Measurements from ENCODE around the gene PSMF1. TPM values are rescaled to one million over a fixed set of nuclear protein-coding genes. Genes with fewer than 3 reads are reported as not detected.

PSMF1 gene
- total RNA-seq, 6 experiments from 2014 or later = 179 to 208 (median 199) TPM

DNA sequence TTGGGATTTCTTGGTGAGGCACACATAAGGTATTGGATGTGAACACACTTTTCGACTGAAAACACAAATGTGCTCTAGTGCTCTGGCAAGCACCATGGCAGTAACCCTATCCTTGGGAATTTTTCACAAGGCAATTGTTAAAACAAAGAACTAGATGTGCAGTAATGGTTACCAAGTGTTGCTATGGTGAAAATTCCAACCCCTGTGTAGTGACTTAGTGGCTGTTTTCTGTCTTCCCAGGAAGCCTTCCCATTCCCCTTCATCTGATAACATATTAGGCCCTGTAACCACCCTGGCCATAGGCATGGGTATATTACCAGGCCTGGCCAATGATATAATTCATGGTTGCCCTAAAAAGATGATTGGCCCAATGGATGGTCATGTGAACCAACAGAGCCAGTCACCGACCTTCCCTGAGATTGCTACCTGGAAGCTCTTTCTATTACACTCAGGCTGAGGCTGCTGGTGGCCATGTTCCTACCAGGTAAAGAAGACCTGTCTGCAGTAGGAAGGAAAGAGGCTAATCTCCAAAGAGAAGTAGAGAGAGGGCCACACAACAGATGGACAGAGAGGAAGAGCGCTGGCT lies 89.0 kb downstream of the PSMF1 start:
- no peak overlapping the region for H3K4me3 Mint-ChIP-seq
- H3K9me3 Mint-ChIP-seq = no peaks in the 10 kb centered on the region
- no peaks in the 10 kb centered on the region for H3K4me1 Mint-ChIP-seq (ENCODE audit: low read depth)
- no peaks in the 10 kb centered on the region for H3K36me3 Mint-ChIP-seq (ENCODE audit: low read depth)
- H3K27ac Mint-ChIP-seq = no peak overlapping the region
- peaks cover 27% of the 10 kb centered on the region for H3K27me3 Mint-ChIP-seq (ENCODE audit: insufficient read depth)
- DNase-seq = no peak
- TF ChIP-seq, protein P1, sequence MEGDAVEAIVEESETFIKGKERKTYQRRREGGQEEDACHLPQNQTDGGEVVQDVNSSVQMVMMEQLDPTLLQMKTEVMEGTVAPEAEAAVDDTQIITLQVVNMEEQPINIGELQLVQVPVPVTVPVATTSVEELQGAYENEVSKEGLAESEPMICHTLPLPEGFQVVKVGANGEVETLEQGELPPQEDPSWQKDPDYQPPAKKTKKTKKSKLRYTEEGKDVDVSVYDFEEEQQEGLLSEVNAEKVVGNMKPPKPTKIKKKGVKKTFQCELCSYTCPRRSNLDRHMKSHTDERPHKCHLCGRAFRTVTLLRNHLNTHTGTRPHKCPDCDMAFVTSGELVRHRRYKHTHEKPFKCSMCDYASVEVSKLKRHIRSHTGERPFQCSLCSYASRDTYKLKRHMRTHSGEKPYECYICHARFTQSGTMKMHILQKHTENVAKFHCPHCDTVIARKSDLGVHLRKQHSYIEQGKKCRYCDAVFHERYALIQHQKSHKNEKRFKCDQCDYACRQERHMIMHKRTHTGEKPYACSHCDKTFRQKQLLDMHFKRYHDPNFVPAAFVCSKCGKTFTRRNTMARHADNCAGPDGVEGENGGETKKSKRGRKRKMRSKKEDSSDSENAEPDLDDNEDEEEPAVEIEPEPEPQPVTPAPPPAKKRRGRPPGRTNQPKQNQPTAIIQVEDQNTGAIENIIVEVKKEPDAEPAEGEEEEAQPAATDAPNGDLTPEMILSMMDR (IDR thresholded peaks at IDR 0.05) = no peak

DNA sequence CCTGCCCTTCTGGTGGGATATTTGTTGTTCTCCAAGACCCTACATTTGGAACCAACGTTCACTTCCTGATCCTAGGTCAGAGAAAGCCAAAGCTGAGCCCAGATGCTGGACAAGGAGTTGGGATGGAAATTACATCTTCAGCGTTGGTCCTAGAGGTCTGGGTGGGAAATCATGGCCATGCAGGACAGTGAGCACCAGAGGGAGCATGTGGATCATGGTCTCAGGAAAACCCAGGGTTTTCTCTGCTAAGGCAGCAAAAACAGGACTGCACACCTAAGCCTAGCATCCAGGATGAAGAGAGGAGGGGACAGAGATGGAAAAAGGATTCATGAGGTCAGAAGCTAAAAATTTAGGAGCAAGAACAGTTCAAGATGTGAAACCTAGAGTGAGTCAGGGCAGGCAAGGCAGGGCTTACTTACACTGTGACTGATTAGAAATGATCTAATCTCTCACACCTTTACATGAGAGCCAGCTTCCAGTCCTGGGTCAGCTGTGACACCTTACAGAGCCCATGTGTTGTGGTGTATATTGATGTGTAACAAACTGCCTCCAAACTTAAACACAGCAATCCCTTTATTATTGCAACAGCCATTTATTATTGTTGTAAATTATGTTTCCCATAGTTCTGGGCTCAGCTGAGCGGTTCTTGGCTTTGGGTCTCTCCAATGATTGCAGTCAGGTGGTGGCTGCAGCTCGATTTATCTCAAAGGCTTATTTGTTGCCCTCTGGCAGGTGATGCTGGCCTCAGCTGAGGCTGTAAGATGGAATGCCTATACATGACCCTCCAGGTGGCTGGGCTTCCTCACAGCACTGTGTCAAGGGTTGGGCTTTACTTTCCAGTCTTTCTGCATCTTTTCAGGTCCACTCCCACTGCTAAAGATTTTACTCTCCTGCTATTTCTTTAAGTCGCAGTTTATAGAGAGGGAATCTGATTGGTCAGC lies 91.3 kb downstream of the PSMF1 start:
- Mint-ChIP-seq H3K27me3 (ENCODE audit: insufficient read depth) (peaks cover 26% of the 10 kb centered on the region), H3K4me1 (ENCODE audit: low read depth) (peaks cover 12% of the 10 kb centered on the region), H3K4me3 (no peak overlapping the region), H3K27ac (no peak overlapping the region), H3K9me3 (no peaks in the 10 kb centered on the region), H3K36me3 (ENCODE audit: low read depth) (no peaks in the 10 kb centered on the region)
- DNase-seq = peak; percentile 12
- TF ChIP-seq, protein P1 (IDR thresholded peaks at IDR 0.05) = peak; percentile 67

DNA sequence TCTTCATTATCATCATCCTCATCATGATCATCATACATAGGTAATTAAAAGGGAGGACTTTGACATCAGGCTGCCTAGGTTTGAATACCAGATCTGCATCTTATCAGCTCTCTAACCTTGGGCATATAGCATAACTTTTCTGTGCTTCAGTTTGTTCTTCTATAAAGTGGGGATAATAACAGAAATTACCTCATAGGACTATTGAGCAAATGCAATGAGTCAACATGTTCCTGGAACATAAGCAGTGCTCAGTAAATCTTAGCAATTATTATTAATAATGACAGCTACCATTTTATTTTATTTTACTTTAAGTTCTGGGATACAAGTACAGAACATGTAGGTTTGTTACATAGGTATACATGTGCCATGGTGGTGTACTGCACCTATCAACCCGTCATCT lies 92.1 kb downstream of the PSMF1 start:
- H3K9me3 Mint-ChIP-seq = no peaks in the 10 kb centered on the region
- H3K27me3 Mint-ChIP-seq (ENCODE audit: insufficient read depth) = peaks cover 26% of the 10 kb centered on the region
- H3K4me3 Mint-ChIP-seq = no peak overlapping the region
- no peak for DNase-seq
- TF ChIP-seq, protein P1 (IDR thresholded peaks at IDR 0.05) = no peak
- no peak overlapping the region for H3K27ac Mint-ChIP-seq
- no peaks in the 10 kb centered on the region for H3K36me3 Mint-ChIP-seq (ENCODE audit: low read depth)
- H3K4me1 Mint-ChIP-seq (ENCODE audit: low read depth) = peaks cover 20% of the 10 kb centered on the region

DNA sequence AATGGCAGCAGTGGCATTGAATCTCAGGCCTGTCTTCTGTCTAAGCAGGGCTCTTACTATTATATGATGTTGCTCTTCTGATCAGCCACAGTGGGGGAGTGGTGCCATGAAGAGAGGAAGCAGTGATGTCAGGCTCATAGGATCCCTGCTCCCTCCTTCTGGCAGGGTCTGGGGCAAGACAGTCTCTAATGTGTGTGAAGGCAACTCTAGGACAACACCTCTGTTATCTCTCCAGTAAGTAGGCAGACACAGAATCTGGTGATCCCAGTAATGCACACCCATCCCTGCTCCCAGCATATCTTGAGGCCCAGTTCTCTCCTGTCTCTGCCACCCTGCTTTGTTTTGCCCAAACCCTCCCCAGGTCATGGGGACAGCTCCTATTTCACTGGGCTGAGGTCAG lies 93.6 kb downstream of the PSMF1 start:
- TF ChIP-seq, protein P1 (IDR thresholded peaks at IDR 0.05) = no peak
- Mint-ChIP-seq H3K4me1 (ENCODE audit: low read depth) (peaks cover 22% of the 10 kb centered on the region), H3K36me3 (ENCODE audit: low read depth) (no peaks in the 10 kb centered on the region), H3K9me3 (no peaks in the 10 kb centered on the region), H3K4me3 (no peak overlapping the region), H3K27me3 (ENCODE audit: insufficient read depth) (peaks cover 28% of the 10 kb centered on the region), H3K27ac (no peak overlapping the region)
- no peak for DNase-seq

DNA sequence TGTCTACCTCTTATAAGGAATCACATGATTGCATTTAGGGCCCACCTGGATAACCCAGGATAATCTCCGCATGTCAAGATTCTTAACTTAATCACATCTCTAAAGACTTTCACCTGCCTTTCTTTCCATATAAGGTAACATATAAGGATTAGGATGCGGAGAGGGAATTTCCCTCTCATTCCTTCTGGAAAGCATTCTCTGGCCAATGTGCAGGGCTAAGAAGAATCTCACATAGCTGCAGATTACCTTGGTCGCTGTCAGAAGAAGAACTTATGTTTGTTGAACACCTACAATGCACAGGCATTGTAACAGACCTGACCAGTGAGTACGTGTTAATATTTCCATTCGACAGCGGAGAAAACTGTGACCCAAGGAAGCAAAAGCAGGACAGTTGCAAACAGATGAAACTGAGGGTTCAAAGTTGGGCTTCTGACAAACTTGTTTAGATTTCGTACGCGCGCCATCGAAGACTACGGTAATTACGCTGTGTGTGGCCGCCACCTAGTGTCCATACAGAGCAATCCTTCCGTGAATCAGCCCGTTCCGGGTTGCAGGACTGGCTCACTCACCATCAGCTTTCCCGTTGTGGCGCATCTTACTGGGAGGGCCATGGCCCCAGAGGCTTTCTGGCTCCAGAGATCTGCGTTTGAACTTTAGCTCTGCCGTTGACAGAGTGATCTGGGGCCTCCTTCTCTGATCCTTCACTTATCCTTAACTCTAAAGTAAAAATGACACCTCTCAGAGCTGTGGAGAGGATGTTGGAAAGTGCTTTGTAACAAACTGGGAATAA lies 94.4 kb downstream of the PSMF1 start:
- Mint-ChIP-seq H3K4me1 (ENCODE audit: low read depth) (peaks cover 22% of the 10 kb centered on the region), H3K27ac (no peak overlapping the region), H3K36me3 (ENCODE audit: low read depth) (no peaks in the 10 kb centered on the region), H3K4me3 (peak overlapping the region; percentile 18; the same call in 1 of the 2 replicates), H3K9me3 (no peaks in the 10 kb centered on the region), H3K27me3 (ENCODE audit: insufficient read depth) (peaks cover 27% of the 10 kb centered on the region)
- TF ChIP-seq, protein P1 (IDR thresholded peaks at IDR 0.05) = peak; percentile 92
- DNase-seq = peak; percentile 54

All from HFFc6 (cell line).